ENCODE data around the gene ZNF322.

Gene ZNF322

GRCh38 chr6:26613689-26614683 lies 45.6 kb downstream of the ZNF322 start:
- DNase-seq, result no peak

- no peak for DNase-seq
Observed at GRCh38 chr6:26613201-26613600, 46.3 kb downstream of the ZNF322 start.

DNA sequence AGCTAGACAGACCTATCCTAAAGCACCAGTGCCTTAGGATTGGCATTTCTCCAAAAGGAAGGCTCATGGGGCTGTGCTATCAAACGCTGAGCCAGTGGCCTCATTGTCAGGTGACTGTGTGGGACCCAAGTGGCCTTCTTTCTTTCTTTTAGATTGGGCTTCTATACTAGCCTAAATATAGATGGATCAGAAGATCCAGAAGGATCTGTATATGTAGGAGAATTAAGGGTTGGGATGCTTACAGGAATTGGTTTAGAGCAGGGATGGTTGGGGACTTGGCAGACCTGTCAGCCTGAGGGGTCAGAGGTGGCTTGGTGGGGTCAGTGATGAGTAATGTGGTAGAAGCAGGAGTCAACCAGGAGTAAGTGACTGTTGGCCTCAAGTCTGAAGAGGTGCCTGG lies 47.9 kb downstream of the ZNF322 start:
- DNase-seq, result peak; percentile 24

GRCh38 chr6:26609463-26609862 lies 50.1 kb downstream of the ZNF322 start:
- DNase-seq, result peak; percentile 23

- peak; percentile 82 for DNase-seq
Observed at GRCh38 chr6:26607434-26608230, 51.9 kb downstream of the ZNF322 start.

GRCh38 chr6:26604797-26605196 lies 54.7 kb downstream of the ZNF322 start:
- DNase-seq, result no peak

DNA sequence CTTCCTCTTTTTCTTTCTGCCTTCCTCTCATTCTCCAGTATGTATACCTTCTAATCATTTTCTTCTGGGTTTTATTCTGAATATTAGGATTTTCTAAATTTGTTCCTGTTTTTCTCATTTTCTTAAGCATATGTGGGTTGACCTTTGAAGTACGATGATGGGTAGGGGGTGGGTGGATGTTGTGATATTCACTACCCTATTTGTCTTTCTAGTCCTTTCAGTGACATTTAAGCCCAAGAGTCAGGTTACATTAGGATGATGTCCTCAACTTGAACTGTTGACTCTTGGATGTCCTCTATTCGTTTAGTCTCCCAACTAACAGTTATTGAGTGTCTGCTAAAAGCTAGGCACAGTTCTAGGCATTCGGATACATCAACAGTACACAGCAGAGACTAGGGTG lies 55.5 kb downstream of the ZNF322 start:
- no peak for DNase-seq

- DNase-seq, result no peak
Observed at GRCh38 chr6:26602262-26602661, 57.3 kb downstream of the ZNF322 start.

DNA sequence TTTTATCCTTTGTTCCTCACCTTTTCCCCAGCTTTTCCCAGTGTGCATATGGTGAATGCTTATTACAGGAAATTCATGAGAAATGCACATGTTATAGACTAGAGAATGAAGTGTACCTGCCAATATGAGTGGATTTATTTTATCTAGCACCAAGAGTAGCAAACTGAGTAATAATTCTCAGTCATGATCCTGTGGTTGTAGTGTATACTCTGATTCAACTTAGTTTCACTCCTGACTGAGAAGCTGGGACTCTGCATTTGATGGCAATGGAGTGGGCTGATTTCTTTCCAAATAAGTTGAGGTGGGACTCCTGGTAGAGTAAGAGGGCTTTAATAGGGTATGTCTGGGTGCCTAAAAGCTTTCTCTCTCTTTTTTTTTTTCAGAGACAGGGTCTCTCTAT lies 58.8 kb downstream of the ZNF322 start:
- DNase-seq, result no peak

DNA sequence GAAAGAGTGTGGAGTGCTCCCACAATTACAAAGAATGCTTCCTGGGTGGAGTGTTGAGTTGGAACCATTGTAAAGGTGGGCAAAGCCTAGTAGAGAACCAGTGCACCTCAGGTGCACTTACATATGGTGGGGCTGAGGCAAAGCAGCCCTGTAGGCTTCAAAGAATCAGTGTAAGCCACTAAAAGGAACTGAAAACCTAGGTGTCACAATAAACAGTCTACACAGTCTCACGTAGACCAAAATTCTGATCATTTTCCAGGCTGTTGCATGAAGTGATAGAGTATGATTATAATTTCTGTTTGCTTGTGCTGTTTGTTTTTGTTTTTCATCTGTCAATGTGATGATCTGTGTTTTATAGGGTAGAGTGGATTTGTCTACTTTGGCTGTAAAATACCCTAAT lies 60.0 kb downstream of the ZNF322 start:
- no peak for DNase-seq

GRCh38 chr6:26599134-26599533 lies 60.4 kb downstream of the ZNF322 start:
- no peak for DNase-seq

DNA sequence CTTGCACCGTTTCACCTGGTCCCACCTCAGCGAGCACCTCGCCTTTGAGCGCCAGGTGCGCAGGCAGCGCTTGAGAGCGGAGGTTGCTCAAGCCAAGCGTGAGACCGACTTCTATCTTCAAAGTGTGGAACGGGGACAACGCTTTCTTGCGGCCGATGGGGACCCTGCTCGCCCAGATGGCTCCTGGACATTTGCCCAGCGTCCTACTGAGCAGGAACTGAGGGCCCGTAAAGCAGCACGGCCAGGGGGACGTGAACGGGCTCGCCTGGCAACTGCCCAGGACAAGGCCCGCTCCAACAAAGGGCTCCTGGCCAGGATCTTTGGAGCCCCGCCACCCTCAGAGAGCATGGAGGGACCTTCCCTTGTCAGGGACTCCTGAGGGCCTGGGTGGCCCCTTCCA lies 61.3 kb downstream of the ZNF322 start:
- no peak for DNase-seq

GRCh38 chr6:26597821-26598220 lies 61.7 kb downstream of the ZNF322 start:
- no peak for DNase-seq

- no peak for DNase-seq
Observed at GRCh38 chr6:26597389-26597766, 62.2 kb downstream of the ZNF322 start.

- DNase-seq, result peak; percentile 99
Observed at GRCh38 chr6:26596579-26597388, 62.8 kb downstream of the ZNF322 start, which contains the start of gene ABT1. TSS of gene ABT1 (plus strand) at chr6:26596953. CDS start at chr6:26596983, 30 bp downstream.

DNA sequence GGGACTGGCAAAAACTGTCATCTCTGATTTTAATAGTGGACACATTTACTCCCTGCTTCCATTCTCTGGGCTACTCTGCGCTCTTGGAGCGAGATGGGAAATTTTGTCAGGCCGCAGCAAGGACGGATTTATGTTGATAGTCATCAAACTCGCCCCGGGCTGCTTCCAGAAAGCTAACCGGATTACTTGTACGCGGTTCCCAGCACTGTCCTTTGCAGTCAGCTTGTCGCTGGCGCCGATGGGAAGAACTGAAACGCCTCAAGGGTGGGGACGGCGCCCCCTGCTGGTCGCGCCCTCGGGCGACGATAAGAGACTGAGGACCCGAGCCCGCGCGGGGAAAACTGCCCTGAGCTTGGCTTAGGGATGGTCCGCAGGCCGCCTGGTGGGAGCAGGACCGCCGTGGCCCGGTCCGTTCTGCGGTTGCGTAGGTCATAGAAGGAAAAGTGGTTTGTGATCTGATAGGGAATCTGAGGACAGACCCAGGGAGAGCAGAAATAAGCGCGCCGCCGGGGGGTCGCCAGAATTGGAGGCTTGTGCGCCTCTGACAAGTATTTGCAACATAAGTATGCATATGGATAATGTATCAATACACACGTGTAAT lies 63.8 kb downstream of the ZNF322 start:
- DNase-seq, result peak; percentile 96

DNA sequence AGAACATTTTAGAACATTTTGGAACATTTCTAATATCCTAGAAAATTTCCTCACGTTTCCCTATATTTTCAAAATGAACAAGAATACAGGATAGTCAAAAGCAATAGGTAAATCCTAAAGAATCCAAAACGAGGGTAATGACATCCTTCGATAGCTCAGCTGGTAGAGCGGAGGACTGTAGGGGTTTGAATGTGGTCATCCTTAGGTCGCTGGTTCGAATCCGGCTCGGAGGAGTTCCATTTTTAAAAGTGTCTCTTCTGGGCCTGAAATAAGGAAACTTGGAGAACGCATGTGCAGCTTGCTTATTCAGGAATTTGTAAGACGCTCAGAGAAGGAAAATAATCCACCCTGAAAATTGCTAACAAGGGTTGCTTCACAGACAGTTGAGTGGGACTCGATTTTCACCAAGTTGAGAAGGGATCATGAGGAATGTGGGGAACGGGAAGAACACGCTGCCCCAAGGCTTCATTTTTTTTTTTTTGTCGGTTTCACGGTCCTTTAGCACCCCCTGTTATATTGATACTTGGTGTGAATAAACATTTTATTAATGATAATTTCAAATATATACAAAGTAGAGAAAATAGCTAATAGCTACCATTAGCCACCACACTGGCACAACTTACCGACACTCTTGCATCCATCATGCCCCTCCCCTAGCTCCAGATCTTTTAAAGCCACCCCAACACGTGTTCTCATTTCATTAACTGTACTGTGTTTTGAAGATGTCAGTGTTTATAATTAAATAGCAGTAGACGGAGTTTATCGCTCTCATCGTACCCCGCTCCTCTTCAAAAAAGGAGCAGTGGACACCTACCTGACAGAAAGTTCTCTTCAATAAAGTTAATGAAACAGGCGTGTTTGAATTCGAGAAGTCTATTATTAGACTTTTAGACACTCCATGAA lies 64.6 kb downstream of the ZNF322 start:
- DNase-seq, result peak; percentile 93

DNA sequence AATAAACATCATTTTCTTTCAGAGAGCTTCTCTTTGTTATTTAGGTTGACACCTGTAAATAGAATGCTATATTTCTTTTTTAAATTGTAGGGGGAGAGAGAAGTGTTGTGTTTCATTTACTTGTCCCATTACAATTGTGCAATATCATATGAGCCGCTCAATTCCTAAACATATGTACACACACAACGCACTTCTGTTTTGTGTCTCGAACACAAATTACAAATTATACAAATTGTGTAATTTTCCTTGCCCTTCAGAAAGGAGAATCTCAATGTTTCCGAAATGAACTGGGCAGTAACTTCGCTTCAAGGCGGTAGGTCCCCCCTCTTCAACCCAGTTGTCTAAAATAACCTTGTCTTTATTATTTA lies 65.4 kb downstream of the ZNF322 start:
- DNase-seq, result peak; percentile 68

DNA sequence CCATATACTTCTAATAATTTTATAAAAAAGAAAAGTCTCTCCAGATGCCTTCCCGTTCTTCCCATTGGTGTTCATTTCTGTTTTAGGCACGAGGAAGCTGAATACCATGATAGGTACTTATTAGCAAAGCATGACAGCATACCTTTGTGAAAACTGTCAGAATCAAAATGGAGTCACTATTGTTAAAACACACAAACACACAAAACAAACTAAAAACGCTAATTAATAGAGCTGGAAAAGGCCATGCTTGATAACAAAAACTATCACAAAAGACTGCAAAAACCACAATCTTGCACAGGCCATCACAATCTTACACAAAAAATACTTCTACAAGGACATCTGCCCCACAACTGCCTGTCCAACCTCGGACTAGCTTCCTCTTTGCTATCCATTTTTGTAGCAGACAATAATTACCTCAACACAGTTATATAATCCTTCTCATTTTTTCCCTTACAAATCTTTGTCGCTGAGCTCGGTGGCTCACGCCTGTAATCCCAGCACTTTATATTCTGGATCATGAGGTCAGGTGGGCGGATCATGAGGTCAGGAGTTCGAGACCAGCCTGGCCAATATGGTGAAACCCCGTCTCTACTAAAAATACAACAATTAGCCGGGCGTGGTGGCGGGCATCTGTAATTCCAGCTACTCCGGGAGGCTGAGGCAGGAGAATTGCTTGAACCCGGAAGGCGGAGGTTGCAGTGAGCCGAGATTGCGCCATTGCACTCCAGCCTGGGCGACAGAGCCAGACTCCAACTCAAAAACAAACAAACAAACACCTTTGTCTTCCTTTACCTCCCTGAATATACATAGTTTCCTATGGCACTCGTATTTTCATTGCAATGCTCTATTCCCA lies 66.0 kb downstream of the ZNF322 start:
- DNase-seq, result peak; percentile 71

DNA sequence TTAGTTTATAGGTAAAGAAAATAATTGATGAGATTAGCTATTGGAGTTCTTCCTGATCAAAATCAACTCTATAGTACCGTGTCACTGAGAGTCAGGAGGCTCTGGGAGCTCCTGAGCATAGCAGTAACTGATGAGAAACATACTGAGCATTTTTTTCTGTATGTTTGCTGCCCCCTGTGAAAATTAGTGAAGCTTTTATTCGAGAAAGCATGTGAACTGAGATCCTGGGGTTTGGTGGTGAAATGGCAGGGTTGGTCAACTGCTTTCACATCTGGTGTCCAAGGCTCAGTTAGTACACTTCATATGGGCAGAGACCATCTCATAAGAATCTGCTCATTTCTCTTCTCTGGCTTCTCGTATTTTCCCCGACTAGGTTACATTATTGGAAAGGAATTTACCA lies 66.9 kb downstream of the ZNF322 start:
- DNase-seq, result peak; percentile 74

Measured in NCI-H69 (cell line).